ENCODE results near the gene CEBPA.

The CEBPA gene

DNA sequence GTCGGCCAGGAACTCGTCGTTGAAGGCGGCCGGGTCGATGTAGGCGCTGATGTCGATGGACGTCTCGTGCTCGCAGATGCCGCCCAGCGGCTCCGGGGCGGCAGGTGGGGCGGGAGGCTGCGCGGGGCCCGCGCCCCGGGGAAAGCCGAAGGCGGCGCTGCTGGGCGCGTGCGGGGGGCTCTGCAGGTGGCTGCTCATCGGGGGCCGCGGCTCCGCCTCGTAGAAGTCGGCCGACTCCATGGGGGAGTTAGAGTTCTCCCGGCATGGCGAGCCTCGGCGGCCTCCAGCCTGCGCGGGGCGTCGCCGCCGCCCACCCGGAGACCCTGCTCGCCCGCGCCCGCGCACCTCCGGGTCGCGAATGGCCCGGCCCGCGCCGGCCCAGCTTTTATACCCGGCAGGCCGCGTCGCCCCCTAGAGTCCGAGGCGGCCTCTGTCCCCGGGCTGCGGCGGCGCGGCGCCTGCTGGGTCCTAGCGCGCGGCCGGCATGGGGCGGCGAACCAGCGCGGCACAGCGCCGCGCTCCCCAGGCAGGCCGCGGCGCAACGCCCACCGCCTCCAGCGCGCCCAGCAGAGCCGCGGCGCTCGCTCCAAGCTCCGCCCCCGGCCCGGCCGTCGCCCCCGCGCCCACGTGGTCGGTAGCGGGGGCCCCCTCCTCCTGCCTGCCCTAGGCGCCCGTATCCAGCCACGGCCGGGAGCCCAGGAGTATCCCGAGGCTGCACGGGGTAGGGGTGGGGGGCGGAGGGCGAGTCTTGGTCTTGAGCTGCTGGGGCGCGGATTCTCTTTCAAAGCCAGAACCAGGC lies at the start of gene CEBPA:
TSS of gene CEBPA (minus strand) at position 360 of the 799 bp plus-strand sequence. CDS start at position 240, 120 bp downstream.
- TF ChIP-seq, protein P1, sequence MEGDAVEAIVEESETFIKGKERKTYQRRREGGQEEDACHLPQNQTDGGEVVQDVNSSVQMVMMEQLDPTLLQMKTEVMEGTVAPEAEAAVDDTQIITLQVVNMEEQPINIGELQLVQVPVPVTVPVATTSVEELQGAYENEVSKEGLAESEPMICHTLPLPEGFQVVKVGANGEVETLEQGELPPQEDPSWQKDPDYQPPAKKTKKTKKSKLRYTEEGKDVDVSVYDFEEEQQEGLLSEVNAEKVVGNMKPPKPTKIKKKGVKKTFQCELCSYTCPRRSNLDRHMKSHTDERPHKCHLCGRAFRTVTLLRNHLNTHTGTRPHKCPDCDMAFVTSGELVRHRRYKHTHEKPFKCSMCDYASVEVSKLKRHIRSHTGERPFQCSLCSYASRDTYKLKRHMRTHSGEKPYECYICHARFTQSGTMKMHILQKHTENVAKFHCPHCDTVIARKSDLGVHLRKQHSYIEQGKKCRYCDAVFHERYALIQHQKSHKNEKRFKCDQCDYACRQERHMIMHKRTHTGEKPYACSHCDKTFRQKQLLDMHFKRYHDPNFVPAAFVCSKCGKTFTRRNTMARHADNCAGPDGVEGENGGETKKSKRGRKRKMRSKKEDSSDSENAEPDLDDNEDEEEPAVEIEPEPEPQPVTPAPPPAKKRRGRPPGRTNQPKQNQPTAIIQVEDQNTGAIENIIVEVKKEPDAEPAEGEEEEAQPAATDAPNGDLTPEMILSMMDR (conservative IDR thresholded peaks at IDR 0.05; ENCODE audit: low read depth, low read length) = peak; percentile 30

GRCh38 chr19:33350538-33351309 lies 48.4 kb upstream of the CEBPA start:
- TF ChIP-seq, protein P1 (conservative IDR thresholded peaks at IDR 0.05; ENCODE audit: low read depth, low read length) = no peak
- DNase-seq (ENCODE audit: low read depth) = peak; percentile 40
- no peak overlapping the region for H3K4me3 ChIP-seq (ENCODE audit: low read depth, low read length)

More for the DNA sequence above, at the start of gene CEBPA:
- DNase-seq (ENCODE audit: low read depth) = peak; percentile 75
- H3K4me3 ChIP-seq (ENCODE audit: low read depth, low read length) = peak within 1 kb of the TSS; percentile 62

DNA sequence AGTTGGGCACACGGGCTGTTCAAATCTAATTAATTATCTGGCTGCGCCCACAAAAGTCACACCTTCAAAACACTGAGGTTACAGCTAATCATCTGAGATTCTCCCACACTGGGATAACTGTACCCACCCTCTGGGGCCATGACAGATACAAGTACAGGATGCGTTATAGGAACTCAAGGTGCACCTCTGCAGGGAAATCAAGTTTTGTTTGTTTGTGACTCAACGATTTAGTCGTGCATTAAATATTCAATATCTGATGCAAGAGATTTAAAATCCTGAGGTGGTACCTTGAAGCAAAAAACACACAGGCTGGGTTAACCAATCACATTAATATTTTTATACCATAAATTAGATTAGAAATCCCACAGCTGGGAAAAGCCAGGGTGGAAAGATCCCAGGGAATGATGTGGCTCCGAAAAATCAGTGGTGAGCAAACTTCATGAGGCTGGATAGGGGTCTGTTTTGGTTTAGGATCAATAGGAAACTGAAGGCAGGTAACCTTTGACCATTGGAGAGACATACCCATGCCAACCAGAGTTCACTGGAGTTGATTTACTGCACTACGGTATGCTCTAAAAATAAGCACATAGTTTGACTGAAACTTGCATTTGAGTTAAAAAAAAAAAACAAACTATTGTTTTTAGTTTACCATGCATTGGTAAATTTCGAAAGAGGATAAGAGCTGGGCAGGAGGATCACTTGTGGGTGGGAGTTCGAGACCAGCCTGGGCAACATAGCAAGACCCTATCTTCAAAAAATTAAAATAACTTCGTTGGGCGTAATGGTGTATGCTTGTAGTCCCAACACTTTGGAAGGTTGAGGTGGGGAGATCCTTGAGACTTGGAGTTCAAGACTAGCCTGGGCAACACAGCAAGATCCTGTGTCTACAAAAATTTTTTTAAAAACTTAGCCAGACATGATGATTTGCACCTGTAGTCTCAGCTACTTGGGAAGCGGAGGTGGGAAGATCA lies 47.3 kb upstream of the CEBPA start:
- TF ChIP-seq, protein P1 (conservative IDR thresholded peaks at IDR 0.05; ENCODE audit: low read depth, low read length) = no peak
- DNase-seq (ENCODE audit: low read depth) = no peak
- H3K4me3 ChIP-seq (ENCODE audit: low read depth, low read length) = no peak overlapping the region

DNA sequence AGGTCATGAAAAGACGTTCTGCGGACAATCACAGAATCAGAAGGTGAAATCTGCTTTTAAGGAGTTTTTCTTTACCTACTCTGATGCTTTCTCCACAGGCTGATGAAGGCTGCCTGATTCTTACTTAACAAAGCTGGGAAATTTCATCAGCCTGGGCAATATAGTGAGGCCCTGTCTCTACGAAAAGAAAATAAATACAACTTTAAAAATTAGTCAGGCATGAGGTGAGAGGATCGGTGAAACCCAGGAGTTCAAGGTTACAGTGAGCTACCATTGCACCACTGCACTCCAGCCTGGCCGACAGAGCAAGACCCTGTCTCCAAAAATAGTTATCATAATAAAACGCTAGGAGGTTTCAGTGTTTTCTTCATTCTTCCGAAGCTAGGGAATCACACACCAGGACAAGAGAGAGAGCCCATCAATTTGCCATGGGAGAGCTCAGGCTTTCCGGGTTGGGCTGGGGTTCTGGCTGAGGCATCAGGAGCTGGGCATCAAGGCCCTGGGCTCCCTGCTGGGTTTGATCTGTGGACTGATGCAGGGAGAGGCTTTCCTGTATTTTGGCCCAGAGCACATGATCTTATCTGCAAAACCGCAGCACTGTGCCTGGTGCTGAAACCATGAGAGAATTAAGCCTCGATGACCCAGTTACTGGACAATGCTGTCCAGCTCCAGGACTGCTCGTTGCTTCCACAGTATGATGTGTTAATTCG lies 46.1 kb upstream of the CEBPA start:
- peak; percentile 24 for DNase-seq (ENCODE audit: low read depth)
- no peak overlapping the region for H3K4me3 ChIP-seq (ENCODE audit: low read depth, low read length)
- TF ChIP-seq, protein P1 (conservative IDR thresholded peaks at IDR 0.05; ENCODE audit: low read depth, low read length) = no peak

DNA sequence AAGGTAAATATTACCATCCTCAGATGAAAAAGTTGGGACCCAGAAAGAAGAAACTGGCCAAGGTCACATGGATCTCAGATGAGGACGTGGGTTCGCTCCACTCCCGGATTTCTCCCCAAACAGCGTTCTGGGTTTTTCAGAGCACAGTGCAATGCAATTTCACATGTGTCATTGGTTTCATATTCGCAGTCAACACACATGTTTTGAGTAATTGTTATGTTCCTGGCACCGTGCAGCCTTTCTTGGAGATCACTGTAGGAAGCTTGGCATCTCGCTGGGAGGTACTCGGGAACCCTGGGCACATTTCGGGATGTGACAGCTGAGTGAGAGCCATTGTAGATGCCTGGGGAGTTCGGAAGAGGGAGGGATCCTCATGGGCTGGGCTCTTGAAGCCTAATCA lies 45.0 kb upstream of the CEBPA start:
- no peak for DNase-seq (ENCODE audit: low read depth)
- TF ChIP-seq, protein P1 (conservative IDR thresholded peaks at IDR 0.05; ENCODE audit: low read depth, low read length) = no peak
- H3K4me3 ChIP-seq (ENCODE audit: low read depth, low read length) = no peak overlapping the region

GRCh38 chr19:33346665-33347064 lies 44.3 kb upstream of the CEBPA start:
- no peak overlapping the region for H3K4me3 ChIP-seq (ENCODE audit: low read depth, low read length)
- no peak for DNase-seq (ENCODE audit: low read depth)
- TF ChIP-seq, protein P1 (conservative IDR thresholded peaks at IDR 0.05; ENCODE audit: low read depth, low read length) = no peak
